Left hindlimb (tissue), 1 donor: ENCODE results near the gene TRIM47.
A peak's percentile ranks its signal among the peaks of the same experiment; 100 is the strongest.

Experiments
- DNase-seq: peaks from one replicate; pipeline ENCODE4 v3.0.0-alpha.2; 2018

The TRIM47 gene

GRCh38 chr17:75845058-75845711 is 33.2 kb downstream of the TRIM47 start:
- no peak for DNase-seq

GRCh38 chr17:75844530-75845057 is 33.8 kb downstream of the TRIM47 start:
- DNase-seq, result no peak

DNA sequence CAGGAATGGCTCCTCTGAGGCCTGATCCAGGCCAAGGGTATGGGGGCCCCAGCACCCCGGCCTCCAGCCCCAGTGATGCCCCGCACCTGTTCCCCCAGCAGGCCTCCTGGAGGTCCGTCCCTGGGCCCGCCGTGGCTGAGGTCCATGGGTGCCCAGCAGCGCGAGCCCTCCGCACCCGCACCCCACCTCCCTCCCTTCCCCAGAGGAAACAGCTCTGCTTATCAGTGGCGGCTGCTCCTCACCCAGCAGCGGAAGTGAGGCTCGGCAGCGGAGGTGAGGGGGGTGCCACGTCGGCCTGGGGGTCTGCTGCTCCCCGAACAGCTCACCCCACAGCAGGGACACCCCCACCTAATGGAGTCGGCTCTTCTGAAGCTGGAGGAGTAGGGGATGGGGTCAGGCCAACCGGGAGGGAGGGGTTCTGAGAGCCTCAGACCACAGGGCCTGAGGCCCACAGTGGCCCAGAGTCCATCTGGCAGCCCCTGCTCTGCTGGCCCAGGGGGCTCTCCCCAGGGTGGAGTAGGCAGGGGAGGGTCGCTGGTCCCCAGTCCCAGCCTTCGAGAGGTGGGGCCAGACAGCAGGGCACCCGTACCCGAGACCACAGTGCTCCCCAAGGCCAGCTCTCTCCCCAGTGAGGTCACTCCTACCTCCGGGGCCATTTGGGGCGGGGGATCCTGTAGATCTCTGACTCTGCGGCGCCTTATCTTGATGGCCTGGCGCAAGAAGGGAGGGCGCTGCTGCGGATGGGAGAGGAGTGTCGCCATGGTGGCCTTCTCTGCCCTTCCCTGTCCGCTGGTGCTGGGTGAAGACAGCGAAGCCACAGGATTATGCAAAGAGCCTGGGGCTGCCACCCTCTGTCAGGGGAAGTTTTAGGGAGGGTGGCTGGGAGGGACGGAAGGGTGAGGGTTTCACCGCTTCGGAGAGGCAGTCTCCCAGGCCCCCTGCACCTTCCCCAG is 34.5 kb downstream of the TRIM47 start, which contains the start of gene UNC13D:
UNC13D (minus strand) TSS at position 828 of the 953 bp plus-strand sequence; CDS start at position 761, 67 bp downstream.
- DNase-seq, result no peak

DNA sequence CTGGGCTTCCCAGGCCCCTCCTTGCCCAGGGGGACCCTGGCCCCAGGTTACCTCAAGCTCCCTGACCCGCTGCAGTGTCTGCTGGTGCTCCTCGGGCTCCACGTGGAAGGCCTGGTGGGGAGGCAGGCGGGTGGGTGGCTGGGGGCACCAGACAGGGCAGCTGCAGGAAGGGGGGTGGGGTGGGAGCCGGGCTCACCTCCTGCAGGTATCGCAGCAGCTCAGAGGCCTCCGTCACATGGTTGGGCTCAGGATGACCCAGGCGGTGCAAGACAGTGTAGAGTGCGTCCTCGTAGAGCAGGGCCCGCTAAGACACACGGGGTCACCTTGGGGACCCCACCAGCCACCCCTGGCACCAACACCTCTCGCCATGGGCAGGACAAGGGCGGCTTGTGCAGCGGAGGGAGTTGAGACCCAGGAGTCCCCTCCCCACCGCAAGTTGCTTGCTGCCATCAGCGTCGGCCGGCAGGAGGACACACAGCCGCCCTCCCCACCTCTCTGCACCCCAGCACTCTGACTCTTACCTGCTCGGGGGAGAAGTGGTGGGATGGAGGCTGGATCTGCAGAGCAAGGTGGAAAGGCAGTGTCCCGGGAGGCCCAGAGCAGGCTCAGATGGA is 35.3 kb downstream of the TRIM47 start:
- DNase-seq, result no peak

DNA sequence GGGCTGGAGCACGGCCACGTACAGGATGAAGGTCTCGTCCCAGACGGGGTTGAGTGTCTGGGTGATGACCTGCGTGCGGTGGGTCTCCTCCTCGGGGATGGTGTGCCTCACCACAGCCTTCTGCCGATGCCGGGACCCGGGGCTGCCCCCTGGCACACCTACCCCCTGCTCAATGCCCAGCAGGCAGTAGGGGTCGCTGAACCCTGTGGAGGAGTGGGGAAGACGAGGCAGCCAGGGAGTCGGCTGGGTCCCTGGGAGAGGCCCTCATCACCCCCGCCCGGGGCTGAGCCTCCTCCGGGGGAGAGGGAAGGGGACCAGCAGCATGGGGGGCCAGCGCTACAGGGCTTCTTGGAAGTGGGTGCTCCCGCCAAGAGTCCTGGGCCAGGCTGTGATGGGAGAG is 36.0 kb downstream of the TRIM47 start:
- DNase-seq, result no peak

DNA sequence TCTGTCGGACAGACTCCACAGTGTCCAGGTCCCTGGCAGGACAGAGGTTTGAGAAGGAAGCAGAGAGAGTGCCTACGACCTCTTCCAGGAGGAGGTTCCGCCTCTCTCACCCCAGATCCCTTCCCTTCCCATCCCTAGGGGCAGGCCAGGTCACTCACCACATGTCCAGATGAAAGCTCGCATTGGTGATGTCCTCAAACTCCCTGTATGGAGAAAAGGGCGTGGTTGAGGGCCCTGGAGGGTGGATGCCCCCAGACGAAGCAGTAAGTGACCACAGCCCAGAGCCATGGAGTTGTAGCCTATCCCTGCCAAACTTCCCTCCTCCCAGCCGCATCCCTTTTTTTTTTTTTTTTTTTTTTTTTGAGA is 37.6 kb downstream of the TRIM47 start:
- DNase-seq, result no peak

- no peak for DNase-seq
These were observed 38.2 kb downstream of the TRIM47 start for GRCh38 chr17:75839942-75840798.

DNA sequence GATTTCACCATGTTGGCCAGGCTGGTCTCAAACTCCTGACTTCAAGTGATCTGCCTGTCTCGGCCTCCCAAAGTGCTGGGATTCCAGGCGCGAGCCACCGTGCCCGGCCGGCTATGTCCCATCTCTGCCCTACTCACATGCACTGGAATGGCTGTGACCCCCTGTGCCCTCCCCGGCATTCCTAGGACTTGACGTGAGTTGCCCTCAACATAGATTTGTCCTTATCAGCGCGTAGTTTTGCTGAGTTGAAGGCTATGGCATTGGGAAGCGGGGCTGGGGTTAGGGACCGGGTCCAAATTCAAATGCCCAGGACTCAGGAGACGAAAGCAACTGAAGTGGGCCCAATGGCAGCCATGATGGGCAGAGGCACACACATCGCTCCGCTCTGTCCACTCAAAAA is 40.0 kb downstream of the TRIM47 start:
- no peak for DNase-seq

DNA sequence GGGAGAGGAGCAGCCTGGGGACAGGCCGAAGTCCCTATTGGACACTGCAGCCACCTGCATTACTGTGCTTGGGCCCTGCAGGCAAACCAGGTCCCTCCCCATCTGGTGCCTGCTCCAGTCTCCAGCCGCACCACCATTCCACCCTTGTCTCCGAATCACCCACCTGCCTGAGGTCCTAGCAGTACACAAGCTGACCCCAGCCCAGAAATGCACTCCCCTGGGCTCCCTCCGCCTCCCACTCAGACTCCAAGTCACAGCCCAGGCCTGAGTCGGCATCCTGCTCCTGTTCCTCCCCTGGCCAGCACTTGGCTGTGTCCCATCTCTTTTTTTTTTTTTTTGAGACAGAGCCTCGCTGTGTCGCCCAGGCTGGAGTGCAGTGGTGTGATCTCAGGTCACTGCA is 40.5 kb downstream of the TRIM47 start:
- DNase-seq, result no peak

DNA sequence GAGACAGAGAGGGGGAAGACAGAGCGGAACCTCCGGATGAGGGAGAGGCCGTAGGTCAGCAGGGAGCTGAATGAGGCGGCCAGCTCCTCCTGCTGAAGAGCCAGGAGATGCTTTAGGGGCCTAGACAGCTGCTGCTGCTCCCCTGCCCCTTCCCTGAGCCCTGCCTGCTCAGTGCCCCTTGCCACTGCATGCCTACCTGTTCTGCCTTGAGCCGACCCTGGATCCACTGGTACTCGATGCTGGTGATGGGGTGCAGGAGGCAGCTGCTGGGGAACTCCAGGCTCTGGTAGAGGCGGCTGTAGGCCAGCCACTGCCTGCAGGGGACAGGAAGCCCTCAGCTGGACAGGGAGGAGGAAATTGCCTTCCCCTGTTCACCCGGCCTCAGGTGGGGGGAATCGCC is 41.8 kb downstream of the TRIM47 start:
- no peak for DNase-seq

DNA sequence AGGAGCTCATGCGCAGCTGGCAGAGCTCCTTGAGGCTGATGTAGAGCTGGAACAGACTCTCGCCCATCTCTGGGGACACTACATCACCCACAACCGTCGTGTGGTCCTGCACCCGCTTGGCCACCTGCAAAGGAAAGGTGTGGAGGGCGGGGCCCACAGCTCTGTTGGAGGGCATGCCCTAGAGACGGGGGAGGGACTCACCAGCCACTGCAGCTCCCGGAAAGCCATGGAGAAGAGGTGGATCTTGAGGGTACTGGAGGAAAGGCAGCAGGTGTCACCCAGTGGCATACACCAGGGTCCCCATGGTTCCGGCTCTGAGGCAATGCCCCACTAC is 42.8 kb downstream of the TRIM47 start:
- no peak for DNase-seq

GRCh38 chr17:75834928-75835653 is 43.3 kb downstream of the TRIM47 start:
- DNase-seq, result no peak

DNA sequence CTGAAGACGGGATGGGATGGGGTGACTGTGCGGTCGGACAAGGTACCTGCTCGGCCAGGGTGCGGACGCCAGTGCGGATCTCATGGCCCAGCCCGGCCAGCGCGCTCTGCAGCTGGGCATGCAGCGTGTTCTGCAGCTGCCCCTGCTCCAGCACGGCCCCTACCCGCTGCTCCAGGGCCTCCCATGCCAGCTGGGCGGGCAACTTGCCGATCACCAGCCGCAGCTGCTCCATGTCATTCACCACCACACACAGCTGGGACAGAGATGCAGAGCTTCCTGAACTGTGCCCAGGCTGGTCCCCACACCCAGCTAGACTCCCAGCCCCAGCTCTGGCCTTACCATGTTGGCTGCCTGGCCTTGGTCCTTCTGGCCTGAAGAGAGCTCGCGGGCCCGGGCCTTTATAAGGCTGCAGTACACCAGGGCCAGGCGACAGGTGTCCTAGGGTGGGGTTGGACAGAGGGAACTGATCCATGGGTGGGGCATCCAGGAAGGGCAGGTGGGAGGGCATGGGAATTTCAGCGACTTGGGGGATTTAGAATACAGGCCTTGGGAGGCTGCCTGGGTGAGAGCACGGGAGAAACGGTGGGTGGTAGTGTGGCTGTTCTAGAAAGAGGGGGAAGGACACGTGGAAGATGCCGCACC is 44.0 kb downstream of the TRIM47 start:
- DNase-seq, result peak; percentile 86

DNA sequence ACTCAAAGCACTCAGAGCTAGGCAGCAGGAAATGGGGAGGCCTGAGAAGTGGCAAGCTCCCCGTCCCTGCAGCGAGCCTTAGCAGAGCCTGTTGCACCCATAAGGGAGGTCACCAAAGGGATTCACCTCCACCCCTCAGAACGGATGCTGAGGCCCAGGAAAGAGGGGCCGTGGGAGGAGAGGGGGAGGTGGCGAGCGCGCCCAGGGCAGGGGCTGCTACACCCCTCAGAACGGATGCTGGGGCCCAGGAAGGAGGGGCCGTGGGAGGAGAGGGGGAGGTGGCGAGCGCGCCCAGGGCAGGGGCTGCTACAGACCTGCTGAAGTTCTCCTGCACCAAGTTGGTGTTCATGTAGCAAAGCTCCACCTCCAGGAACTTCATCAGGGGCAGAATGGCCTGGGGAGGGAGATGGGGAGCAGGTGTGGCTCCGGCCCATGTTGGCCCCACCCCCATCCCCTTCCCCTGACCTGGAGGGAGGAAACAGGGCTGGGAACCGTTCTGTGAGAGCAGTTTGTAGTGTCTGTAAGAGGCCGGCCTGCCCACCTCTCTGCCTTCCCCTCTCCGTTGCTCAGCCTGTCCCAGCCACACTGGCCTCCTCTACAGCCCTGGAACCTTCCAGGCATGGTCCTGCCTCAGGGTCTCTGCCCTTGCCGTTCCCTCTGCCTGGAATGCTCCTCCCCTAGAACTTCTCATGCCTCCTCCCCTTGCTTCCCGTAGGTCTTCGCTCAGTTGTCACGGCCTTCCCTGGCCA is 45.6 kb downstream of the TRIM47 start:
- DNase-seq, result no peak

- no peak for DNase-seq
These were observed 46.2 kb downstream of the TRIM47 start for GRCh38 chr17:75832164-75832651.

- DNase-seq, result no peak
These were observed 47.3 kb downstream of the TRIM47 start for GRCh38 chr17:75831032-75831571.

- no peak for DNase-seq
These were observed 48.0 kb downstream of the TRIM47 start for GRCh38 chr17:75830164-75831031.

DNA sequence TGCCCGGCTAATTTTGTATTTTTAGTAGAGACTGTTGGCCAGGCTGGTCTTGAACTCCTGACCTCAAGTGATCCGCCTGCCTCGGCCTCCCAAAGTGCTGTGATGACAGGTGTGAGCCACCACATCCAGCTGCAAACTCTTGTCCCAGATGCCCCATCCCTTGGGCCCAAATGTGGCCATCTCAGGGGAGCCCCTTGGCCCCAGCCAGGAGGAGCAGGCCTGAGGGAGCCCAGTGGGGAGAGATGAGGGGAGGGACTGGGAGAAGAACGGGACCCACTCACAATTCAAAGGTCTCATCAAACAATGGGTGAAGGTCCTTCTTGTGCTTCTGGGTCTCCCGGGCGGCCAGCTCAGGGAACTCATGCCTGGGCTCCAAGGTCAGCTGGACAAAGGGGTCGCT is 48.6 kb downstream of the TRIM47 start:
- DNase-seq, result no peak

- DNase-seq, result no peak
These were observed 49.6 kb downstream of the TRIM47 start for GRCh38 chr17:75828741-75829140.
